H9 (cell line): ENCODE measurements around the gene BEGAIN. TPM values are rescaled to one million over a fixed set of nuclear protein-coding genes. Genes with fewer than 3 reads are reported as not detected.

ENCODE experiments used
- DNase-seq: peaks from one replicate; pipeline ENCODE4 v3.0.0-alpha.2; 2017
- H2AFZ ChIP-seq: one replicate; pipeline ENCODE4 v1.6.1; 2013; ENCODE audit warnings: mild to moderate bottlenecking, low read length, control low read depth, moderate library complexity
- H2AK5ac ChIP-seq: 2 replicates; pipeline ENCODE4 v1.6.1; 2013; ENCODE audit warnings: low read length, control low read depth, mixed read lengths; ENCODE audit not compliant: insufficient read length
- H2BK120ac ChIP-seq: one replicate; pipeline ENCODE4 v1.6.1; 2013; ENCODE audit warnings: low read depth, mild to moderate bottlenecking, low read length, control low read depth, inconsistent platforms; ENCODE audit not compliant: poor library complexity, severe bottlenecking
- H2BK12ac ChIP-seq: 2 replicates; pipeline ENCODE4 v1.6.1; 2013; ENCODE audit warnings: low read length, control low read depth, mixed read lengths, low read depth; ENCODE audit not compliant: insufficient read length
- H2BK15ac ChIP-seq: 2 replicates; pipeline ENCODE4 v1.6.1; 2013; ENCODE audit warnings: low read depth, low read length, control low read depth
- H2BK20ac ChIP-seq: one replicate; pipeline ENCODE4 v1.6.1; 2013; ENCODE audit warnings: low read depth, mild to moderate bottlenecking, low read length, control low read depth, inconsistent platforms; ENCODE audit not compliant: poor library complexity, severe bottlenecking
- H2BK5ac ChIP-seq: 2 replicates; pipeline ENCODE4 v1.6.1; 2013; ENCODE audit warnings: low read length, control low read depth, mixed read lengths; ENCODE audit not compliant: insufficient read length
- H3K14ac ChIP-seq: 2 replicates; pipeline ENCODE4 v1.6.1; 2013; ENCODE audit warnings: low read length, control low read depth; ENCODE audit not compliant: insufficient read depth
- H3K18ac ChIP-seq: 2 replicates; pipeline ENCODE4 v1.6.1; 2013; ENCODE audit warnings: low read depth, mild to moderate bottlenecking, mixed read lengths, low read length, control low read depth; ENCODE audit not compliant: insufficient read length
- H3K23ac ChIP-seq: 2 replicates; pipeline ENCODE4 v1.6.1; 2013; ENCODE audit warnings: low read length, control low read depth, mixed read lengths, low read depth; ENCODE audit not compliant: insufficient read length
- H3K23me2 ChIP-seq: 2 replicates; pipeline ENCODE4 v1.6.1; 2013; ENCODE audit warnings: low read depth, mild to moderate bottlenecking, mixed read lengths, low read length, control low read depth; ENCODE audit not compliant: insufficient read length, poor library complexity, severe bottlenecking
- H3K27ac ChIP-seq: 2 replicates; pipeline ENCODE4 v1.5.1; 2013; ENCODE audit warnings: low read length, control low read depth, mixed read lengths, low read depth; ENCODE audit not compliant: insufficient read length
- H3K27me3 ChIP-seq: 2 replicates; pipeline ENCODE4 v1.6.1; 2013; ENCODE audit warnings: low read length, control low read depth, inconsistent platforms; ENCODE audit not compliant: insufficient read depth
- H3K4ac ChIP-seq: 2 replicates; pipeline ENCODE4 v1.6.1; 2013; ENCODE audit warnings: low read depth, mild to moderate bottlenecking, control low read depth, inconsistent platforms, low read length, moderate library complexity
- H3K4me1 ChIP-seq: 2 replicates; pipeline ENCODE4 v1.6.1; 2013; ENCODE audit warnings: low read length, control low read depth, inconsistent platforms; ENCODE audit not compliant: insufficient read depth
- H3K4me2 ChIP-seq: 2 replicates; pipeline ENCODE4 v1.6.1; 2013; ENCODE audit warnings: low read length, control low read depth, mixed read lengths; ENCODE audit not compliant: insufficient read length, insufficient read depth
- H3K56ac ChIP-seq: 2 replicates; pipeline ENCODE4 v1.6.1; 2013; ENCODE audit warnings: low read depth, mild to moderate bottlenecking, mixed read lengths, low read length, control low read depth; ENCODE audit not compliant: insufficient read length
- H3K79me1 ChIP-seq: 2 replicates; pipeline ENCODE4 v1.6.1; 2013; ENCODE audit warnings: low read depth, mild to moderate bottlenecking, moderate library complexity, low read length, control low read depth, inconsistent platforms; ENCODE audit not compliant: insufficient read depth, poor library complexity, severe bottlenecking
- H3K79me2 ChIP-seq: 2 replicates; pipeline ENCODE4 v1.6.1; 2013; ENCODE audit warnings: low read length, control low read depth, inconsistent platforms; ENCODE audit not compliant: insufficient read depth
- H3K9ac ChIP-seq: 2 replicates; pipeline ENCODE4 v1.6.1; 2013; ENCODE audit warnings: low read length, control low read depth, mixed read lengths; ENCODE audit not compliant: insufficient read length; ENCODE audit errors: extremely low read depth
- H3K9me3 ChIP-seq: one replicate; pipeline ENCODE4 v1.6.1; 2013; ENCODE audit warnings: low read depth, low read length, inconsistent platforms; ENCODE audit not compliant: control insufficient read depth
- H3T11ph ChIP-seq: one replicate; pipeline ENCODE4 v1.6.1; 2013; ENCODE audit warnings: mild to moderate bottlenecking, low read length, control low read depth, inconsistent platforms
- H4K20me1 ChIP-seq: one replicate; pipeline ENCODE4 v1.6.1; 2013; ENCODE audit not compliant: control insufficient read depth, insufficient read length, insufficient read depth
- H4K5ac ChIP-seq: 2 replicates; pipeline ENCODE4 v1.6.1; 2013; ENCODE audit warnings: low read depth, mild to moderate bottlenecking, mixed read lengths, low read length, control low read depth; ENCODE audit not compliant: insufficient read length
- H4K8ac ChIP-seq: replicated peaks from 2 replicates; pipeline ENCODE4 v1.6.1; 2013; ENCODE audit warnings: low read length, control low read depth, mixed read lengths, low read depth; ENCODE audit not compliant: insufficient read length
- H4K91ac ChIP-seq: 2 replicates; pipeline ENCODE4 v1.6.1; 2013; ENCODE audit warnings: low read depth, mild to moderate bottlenecking, moderate library complexity, mixed read lengths, low read length, control low read depth; ENCODE audit not compliant: insufficient read length
- H3K27ac Mint-ChIP-seq, 3 experiments: 2 replicates in 2 of 3; 3 replicates in 1 of 3; pipeline ENCODE4 v1.8.0; 2020 to 2021; ENCODE audit warnings: mixed read lengths in 3 of 3, mild to moderate bottlenecking in 1 of 3, moderate library complexity in 1 of 3
- H3K27me3 Mint-ChIP-seq: 2 replicates; pipeline ENCODE4 v1.8.0; 2021; ENCODE audit warnings: low read depth, mild to moderate bottlenecking, moderate library complexity, mixed read lengths
- H3K36me3 Mint-ChIP-seq, 3 experiments: 2 replicates in 2 of 3; 3 replicates in 1 of 3; pipeline ENCODE4 v1.8.0; 2020 to 2021; ENCODE audit warnings: low read depth in 3 of 3, mixed read lengths in 3 of 3; ENCODE audit not compliant: insufficient read depth in 1 of 3
- H3K4me1 Mint-ChIP-seq, 2 experiments: 2 replicates each; pipeline ENCODE4 v1.8.0; 2020; ENCODE audit warnings: mixed read lengths in 2 of 2
- H3K4me3 Mint-ChIP-seq, 2 experiments: 2 replicates in 1 of 2; 3 replicates in 1 of 2; pipeline ENCODE4 v1.8.0; 2020 to 2021; ENCODE audit warnings: mild to moderate bottlenecking in 2 of 2, mixed read lengths in 2 of 2, moderate library complexity in 1 of 2
- H3K9me3 Mint-ChIP-seq, 2 experiments: 2 replicates in 1 of 2; 3 replicates in 1 of 2; pipeline ENCODE4 v1.8.0; 2020; ENCODE audit warnings: mild to moderate bottlenecking in 2 of 2, mixed read lengths in 2 of 2, moderate library complexity in 1 of 2
- CTCF ChIP-seq: fragments of 200-600 bp; sonication (generic); conservative IDR thresholded peaks from 3 replicates; pipeline ENCODE4 v1.8.0; 2021; ENCODE audit warnings: antibody characterized with exemption, mild to moderate bottlenecking
- WGBS: extraction: QIAGEN DNeasy Blood & Tissue Kit; methylation state at CpG from one replicate; pipeline ENCODE4 v1.1.7; 2013; ENCODE audit warnings: missing lambda C conversion rate, low lambda C conversion rate, mixed read lengths; ENCODE audit not compliant: insufficient read length; ENCODE audit errors: extremely low coverage; 5-methylcytosine and 5-hydroxymethylcytosine counted together
- total RNA-seq: library from RNA; stranded (reverse); gene quantifications from 2 replicates; pipeline ENCODE4 v1.2.1, GENCODE V29; 2021

Gene BEGAIN
- total RNA-seq, 1 experiment from 2014 or later: 2.6 TPM

GRCh38 chr14:100616854-100617409, 29.7 kb upstream of the BEGAIN start:
- H4K5ac ChIP-seq: no peak overlapping the region
- H3K9ac ChIP-seq: no peak overlapping the region
- H2AFZ ChIP-seq: no peak overlapping the region
- H3K79me2 ChIP-seq: no peaks in the 10 kb centered on the region
- H2BK20ac ChIP-seq: no peak overlapping the region
- no peak for DNase-seq
- no peak overlapping the region for H3K27ac ChIP-seq
- H3K9me3 ChIP-seq: no peaks in the 10 kb centered on the region
- H3K4ac ChIP-seq: no peak overlapping the region
- Mint-ChIP-seq H3K27ac (no peak overlapping the region), H3K9me3 (no peaks in the 10 kb centered on the region; a peak in 2 of 5 replicates), H3K4me1 (peaks cover 10 to 15% of the 10 kb centered on the region in 2 experiments), H3K36me3 (no peaks in the 10 kb centered on the region), H3K27me3 (peaks cover 34% of the 10 kb centered on the region), H3K4me3 (no peak overlapping the region)
- peaks cover 2% of the 10 kb centered on the region; the same call in 1 of the 2 replicates for H3K4me1 ChIP-seq
- H3K56ac ChIP-seq: no peak overlapping the region
- no peak overlapping the region for H3K23ac ChIP-seq
- H2BK12ac ChIP-seq: no peak overlapping the region
- H2BK120ac ChIP-seq: no peak overlapping the region
- no peak overlapping the region for H3T11ph ChIP-seq
- H3K18ac ChIP-seq: no peak overlapping the region
- H3K23me2 ChIP-seq: no peaks in the 10 kb centered on the region
- no peak overlapping the region for H3K4me2 ChIP-seq
- no peak for TF ChIP-seq CTCF
- no peaks in the 10 kb centered on the region for H4K20me1 ChIP-seq
- no peaks in the 10 kb centered on the region for H3K79me1 ChIP-seq
- no peak overlapping the region for H4K8ac ChIP-seq
- no peak overlapping the region for H4K91ac ChIP-seq
- no peak overlapping the region for H2AK5ac ChIP-seq
- H3K14ac ChIP-seq: no peak overlapping the region
- H3K27me3 ChIP-seq: no peaks in the 10 kb centered on the region
- no peak overlapping the region for H2BK5ac ChIP-seq
- no peak overlapping the region for H2BK15ac ChIP-seq
- no CpG with 5 or more reads among the region's 10 CpGs for WGBS
